H1 (cell line): ENCODE data around the gene NODAL. TPM values are rescaled to one million over a fixed set of nuclear protein-coding genes. Genes with fewer than 3 reads are reported as not detected.

ENCODE experiments used
- CTCF ChIA-PET: fragments of 300-600 bp; sonication (Branson Sonifier 250); formaldehyde crosslinking; loops from one replicate; lab custom pipeline; 2021; ENCODE audit not compliant: partially characterized antibody; lab: Charles Lee
- POLR2A ChIA-PET: fragments of 300-600 bp; sonication (Branson Sonifier 250); formaldehyde crosslinking; loops from one replicate; lab custom pipeline; 2021; ENCODE audit warnings: inconsistent platforms; ENCODE audit not compliant: partially characterized antibody; lab: Charles Lee
- DNase-seq, 2 experiments: peaks; one replicate each; pipeline versions ENCODE4 v3.0.0 to v3.0.0-alpha.2; 2010 to 2022; ENCODE audit warnings: low spot score in 2 of 2, low read depth in 1 of 2, mixed read lengths in 1 of 2
- FAIRE-seq: peaks from 2 replicates; lab custom pipeline; 2011; peaks lifted over from hg19 to GRCh38; lab: Jason Lieb, UNC
- H2AFZ ChIP-seq: 2 replicates; pipeline ENCODE4 v1.8.1; 2012; ENCODE audit warnings: low read length, inconsistent platforms
- H2AK5ac ChIP-seq: 2 replicates; pipeline ENCODE4 v1.6.1; 2013; ENCODE audit warnings: low read depth, low read length
- H2BK120ac ChIP-seq: replicated peaks from 2 replicates; pipeline ENCODE3; 2013; ENCODE audit warnings: low read depth, low read length, inconsistent platforms
- H2BK12ac ChIP-seq: 2 replicates; pipeline ENCODE4 v1.6.1; 2013; ENCODE audit warnings: low read depth, low read length
- H2BK15ac ChIP-seq: 2 replicates; pipeline ENCODE4 v1.6.1; 2013; ENCODE audit warnings: low read length
- H2BK20ac ChIP-seq: 2 replicates; pipeline ENCODE4 v1.6.1; 2013; ENCODE audit warnings: low read length
- H2BK5ac ChIP-seq: 2 replicates; pipeline ENCODE4 v1.6.1; 2013; ENCODE audit warnings: low read depth, low read length
- H3K14ac ChIP-seq: 2 replicates; pipeline ENCODE4 v1.6.1; 2013; ENCODE audit warnings: inconsistent platforms; ENCODE audit not compliant: insufficient read length
- H3K18ac ChIP-seq: 2 replicates; pipeline ENCODE4 v1.6.1; 2013; ENCODE audit warnings: low read length; ENCODE audit errors: extremely low read depth
- H3K23ac ChIP-seq: 2 replicates; pipeline ENCODE4 v1.6.1; 2013; ENCODE audit warnings: inconsistent platforms; ENCODE audit not compliant: insufficient read length
- H3K23me2 ChIP-seq: 2 replicates; pipeline ENCODE4 v1.6.1; 2013; ENCODE audit warnings: low read depth, low read length
- H3K27ac ChIP-seq: 2 replicates; pipeline ENCODE4 v1.6.1; 2011; ENCODE audit warnings: low read depth, low read length, inconsistent platforms
- H3K27me3 ChIP-seq, 4 experiments: replicated peaks in 1 of 4; 1 replicate in 1 of 4; 2 replicates in 3 of 4; pipeline versions ENCODE4 v1.6.1 to v1.8.1; 2011 to 2013; ENCODE audit warnings: low read length in 3 of 4, mild to moderate bottlenecking in 3 of 4, inconsistent platforms in 2 of 4, mixed read lengths in 2 of 4, moderate library complexity in 1 of 4; ENCODE audit not compliant: control insufficient read depth in 3 of 4, insufficient read depth in 3 of 4; ENCODE audit errors: extremely low read depth in 1 of 4
- H3K36me3 ChIP-seq, 4 experiments: 2 replicates each; pipeline versions ENCODE4 v1.6.1 to v1.8.1; 2011 to 2013; ENCODE audit warnings: mild to moderate bottlenecking in 4 of 4, low read length in 3 of 4, moderate library complexity in 2 of 4, control low read depth in 1 of 4, inconsistent platforms in 1 of 4; ENCODE audit not compliant: insufficient read depth in 4 of 4, control insufficient read depth in 2 of 4
- H3K4ac ChIP-seq: replicated peaks from 2 replicates; pipeline ENCODE3; 2013; ENCODE audit warnings: low read length, low read depth, mixed read lengths, inconsistent platforms; ENCODE audit not compliant: insufficient read length
- H3K4me1 ChIP-seq, 4 experiments: replicated peaks in 1 of 4; 1 replicate in 1 of 4; 2 replicates in 3 of 4; pipeline versions ENCODE4 v1.6.1 to v1.8.1; 2011 to 2013; ENCODE audit warnings: low read length in 3 of 4, inconsistent platforms in 2 of 4, mixed read lengths in 1 of 4; ENCODE audit not compliant: insufficient read depth in 4 of 4, control insufficient read depth in 3 of 4
- H3K4me2 ChIP-seq, 2 experiments: 2 replicates each; pipeline versions ENCODE4 v1.6.1 to v1.8.1; 2011 to 2013; ENCODE audit warnings: low read depth in 2 of 2, low read length in 2 of 2, control low read depth in 1 of 2, inconsistent platforms in 1 of 2, mild to moderate bottlenecking in 1 of 2; ENCODE audit not compliant: insufficient read depth in 1 of 2
- H3K4me3 ChIP-seq, 4 experiments: fragments of 200-600, 300-600 bp in 1 of 4; sonication (generic), shearing (Covaris generic), sonication (Bioruptor Twin) in 1 of 4; 2 replicates each; pipeline versions ENCODE4 v1.5.1 to v1.8.1; 2011 to 2016; ENCODE audit warnings: low read length in 4 of 4, low read depth in 3 of 4, control low read depth in 2 of 4, inconsistent platforms in 2 of 4, mild to moderate bottlenecking in 2 of 4, mixed read lengths in 1 of 4, moderate library complexity in 1 of 4; ENCODE audit not compliant: insufficient read depth in 2 of 4; ENCODE audit errors: extremely low read depth in 1 of 4
- H3K56ac ChIP-seq: replicated peaks from 2 replicates; pipeline ENCODE3; 2013; ENCODE audit warnings: low read depth, mild to moderate bottlenecking, mixed read lengths, low read length, inconsistent platforms; ENCODE audit not compliant: insufficient read length
- H3K79me1 ChIP-seq: 2 replicates; pipeline ENCODE4 v1.6.1; 2013; ENCODE audit warnings: low read depth, low read length, control low read depth
- H3K79me2 ChIP-seq, 2 experiments: 2 replicates each; pipeline versions ENCODE4 v1.6.1 to v1.8.1; 2012 to 2013; ENCODE audit warnings: low read length in 2 of 2, mild to moderate bottlenecking in 2 of 2, inconsistent platforms in 1 of 2; ENCODE audit not compliant: insufficient read depth in 2 of 2, control insufficient read depth in 1 of 2
- H3K9ac ChIP-seq, 4 experiments: replicated peaks in 1 of 4; 1 replicate in 1 of 4; 2 replicates in 3 of 4; pipeline versions ENCODE4 v1.6.1 to v1.8.1; 2011 to 2013; ENCODE audit warnings: low read depth in 3 of 4, low read length in 3 of 4, control low read depth in 2 of 4, mild to moderate bottlenecking in 2 of 4, moderate library complexity in 2 of 4, inconsistent platforms in 1 of 4; ENCODE audit errors: extremely low read depth in 1 of 4
- H3K9me3 ChIP-seq, 2 experiments: 2 replicates each; pipeline versions ENCODE4 v1.6.1 to v1.8.1; 2012 to 2013; ENCODE audit warnings: mild to moderate bottlenecking in 2 of 2, moderate library complexity in 2 of 2, control low read depth in 1 of 2, inconsistent platforms in 1 of 2, low read depth in 1 of 2, low read length in 1 of 2, mixed read lengths in 1 of 2; ENCODE audit not compliant: insufficient read depth in 2 of 2
- H4K20me1 ChIP-seq, 2 experiments: replicated peaks in 1 of 2; 2 replicates each; pipeline versions ENCODE3 to v1.8.1; 2011 to 2013; ENCODE audit warnings: inconsistent platforms in 2 of 2, low read length in 2 of 2, mild to moderate bottlenecking in 1 of 2; ENCODE audit not compliant: insufficient read depth in 2 of 2, control insufficient read depth in 1 of 2
- H4K5ac ChIP-seq: 2 replicates; pipeline ENCODE4 v1.6.1; 2013; ENCODE audit warnings: low read length, low read depth, mixed read lengths, inconsistent platforms; ENCODE audit not compliant: insufficient read length
- H4K8ac ChIP-seq: 2 replicates; pipeline ENCODE4 v1.8.0; 2013; ENCODE audit warnings: mild to moderate bottlenecking, moderate library complexity, low read length, inconsistent platforms; ENCODE audit not compliant: insufficient read depth; ENCODE audit errors: extremely low read depth
- H4K91ac ChIP-seq: replicated peaks from 2 replicates; pipeline ENCODE3; 2013; ENCODE audit warnings: low read length, mixed read lengths, inconsistent platforms; ENCODE audit not compliant: insufficient read length
- BCL11A ChIP-seq, 2 experiments: IDR thresholded peaks; one replicate each; pipeline ENCODE4 v1.6.1; 2011; ENCODE audit warnings: low read depth in 2 of 2, low read length in 2 of 2, mild to moderate bottlenecking in 2 of 2
- CBX5 ChIP-seq: fragments of 300-800, 300-1000 bp; sonication (generic); IDR thresholded peaks from 2 replicates; pipeline ENCODE4 v1.7.1; 2016; ENCODE audit warnings: antibody characterized with exemption, low read length, low read depth
- EP300 ChIP-seq, 2 experiments: IDR thresholded peaks; 1 replicate in 1 of 2; 2 replicates in 1 of 2; pipeline ENCODE4 v1.6.1; 2011 to 2012; ENCODE audit warnings: low read depth in 2 of 2, low read length in 2 of 2, mild to moderate bottlenecking in 2 of 2, borderline replicate concordance in 1 of 2, inconsistent platforms in 1 of 2, moderate library complexity in 1 of 2
- HDAC6 ChIP-seq: IDR thresholded peaks from one replicate; pipeline ENCODE4 v1.7.1; 2012; ENCODE audit warnings: low read depth, mild to moderate bottlenecking, inconsistent platforms, low read length, moderate library complexity
- MAX ChIP-seq: IDR thresholded peaks from 2 replicates; pipeline ENCODE4 v1.6.1; 2012; ENCODE audit warnings: inconsistent platforms
- NANOG ChIP-seq: IDR thresholded peaks from 2 replicates; pipeline ENCODE4 v1.6.1; 2011; ENCODE audit warnings: low read length, low read depth, mild to moderate bottlenecking, inconsistent platforms; ENCODE audit not compliant: insufficient read depth, poor library complexity, severe bottlenecking
- NRF1 ChIP-seq: IDR thresholded peaks from 2 replicates; pipeline ENCODE4 v1.6.1; 2011; ENCODE audit warnings: mild to moderate bottlenecking, low read depth, low read length, improper control_type of control experiment
- RBBP5 ChIP-seq: IDR thresholded peaks from 2 replicates; pipeline ENCODE4 v1.7.1; 2012; ENCODE audit warnings: low read depth, mild to moderate bottlenecking, inconsistent platforms, low read length, moderate library complexity, borderline replicate concordance
- RNF2 ChIP-seq: fragments of 200-900, 300-1000 bp; sonication (generic); IDR thresholded peaks from 2 replicates; pipeline ENCODE4 v1.7.1; 2016; ENCODE audit warnings: borderline replicate concordance, low read depth, mild to moderate bottlenecking, antibody characterized with exemption, low read length; ENCODE audit not compliant: poor library complexity, severe bottlenecking; ENCODE audit errors: missing control alignments
- SAP30 ChIP-seq: fragments of 300-600 bp; sonication (generic); IDR thresholded peaks from 2 replicates; pipeline ENCODE4 v1.7.1; 2012; ENCODE audit warnings: low read length, moderate library complexity, mild to moderate bottlenecking, inconsistent platforms; ENCODE audit not compliant: insufficient read depth, insufficient replicate concordance
- SP2 ChIP-seq: IDR thresholded peaks from 2 replicates; pipeline ENCODE4 v1.6.1; 2012; ENCODE audit warnings: mild to moderate bottlenecking, low read length, inconsistent platforms
- SUZ12 ChIP-seq: fragments of 200-600 bp; sonication (generic); IDR thresholded peaks from 2 replicates; pipeline ENCODE4 v1.6.1; 2012; ENCODE audit warnings: mild to moderate bottlenecking, inconsistent platforms, low read length, moderate library complexity, mixed read lengths
- WGBS, 2 experiments: shearing (Covaris generic) in 1 of 2; methylation state at CpG; one replicate each; pipeline versions ENCODE4 v1.1.6 to v1.1.7; 2013 to 2015; ENCODE audit warnings: low lambda C conversion rate in 2 of 2, mixed read lengths in 2 of 2, inconsistent platforms in 1 of 2, low coverage in 1 of 2, missing lambda C conversion rate in 1 of 2; ENCODE audit not compliant: insufficient replicate concordance in 2 of 2, insufficient coverage in 1 of 2, insufficient read length in 1 of 2; ENCODE audit errors: extremely low coverage in 1 of 2, missing lambda C conversion rate in 1 of 2; 5-methylcytosine and 5-hydroxymethylcytosine counted together
- polyA plus RNA-seq, 7 experiments: library from polyadenylated mRNA; depleted of rRNA in 3 of 7; stranded (reverse) in 5 of 7; unstranded in 2 of 7; fragments of >200 nt in 5 of 7; fragments of 200-250 nt in 2 of 7; gene quantifications; 1 replicate in 5 of 7; 2 replicates in 1 of 7; 4 replicates in 1 of 7; pipeline versions ENCODE4 v1.2.1 to v1.2.3, GENCODE V29; 2011 to 2013; ENCODE audit warnings: missing spikeins in 2 of 7, mixed read lengths in 2 of 7
- total RNA-seq: library from RNA; stranded (reverse); fragmentation: NEBNext Ultra II Directional; extraction: Animal tissue kit (Norgen Biotek cat#: 25700); gene quantifications from 2 replicates; pipeline ENCODE4 v1.2.1, GENCODE V29; 2021

The NODAL gene
- total and polyA plus RNA-seq, 2 of the 8 experiments (the other 6 are each of a cell fraction or from before 2014, with no cell fraction given) = 2.0 to 7.3 TPM

GRCh38 chr10:70417568-70417967 lies 23.9 kb downstream of the NODAL start:
- H4K5ac ChIP-seq = no peak overlapping the region
- no peaks in the 10 kb centered on the region for H3K9me3 ChIP-seq
- H3K4me3 ChIP-seq = no peak overlapping the region
- H2BK12ac ChIP-seq = no peak overlapping the region
- H3K14ac ChIP-seq = no peak overlapping the region
- no peak overlapping the region for H2BK15ac ChIP-seq
- FAIRE-seq = no peak
- H2BK120ac ChIP-seq = no peak overlapping the region
- no peaks in the 10 kb centered on the region for H3K23me2 ChIP-seq
- no peak overlapping the region for H2BK5ac ChIP-seq
- ChIA-PET CTCF (interaction anchor here (1.5 kb wide), 1 partner anchor 43 kb away, joined by 5 read pairs; no protein-coding TSS in a partner anchor), POLR2A (interaction anchor here (1.0 to 2.3 kb wide), 6 partner anchors 9 to 24 kb away, joined by 4 to 8 read pairs (median 7); partner anchors contain the start of gene NODAL)
- H3K36me3 ChIP-seq = peaks cover 2 to 25% (median 18%) of the 10 kb centered on the region in 4 experiments; a peak in 7 of 8 replicates
- H2AK5ac ChIP-seq = no peak overlapping the region
- no peak overlapping the region for H3K9ac ChIP-seq
- no peak overlapping the region for H2AFZ ChIP-seq
- H3K79me2 ChIP-seq = peaks cover 0 to 38% of the 10 kb centered on the region in 2 experiments; a peak in 3 of 4 replicates
- no peak overlapping the region for H3K4me2 ChIP-seq
- no peak for DNase-seq
- no peak overlapping the region for H3K4ac ChIP-seq
- H3K27me3 ChIP-seq = no peaks in the 10 kb centered on the region
- no peak overlapping the region for H3K27ac ChIP-seq
- H3K79me1 ChIP-seq = peaks cover 2% of the 10 kb centered on the region; the same call in 1 of the 2 replicates
- H4K91ac ChIP-seq = no peak overlapping the region
- no peak overlapping the region for H3K56ac ChIP-seq
- H2BK20ac ChIP-seq = no peak overlapping the region
- 89% methylated on average over 1 of the region's 1 CpG; no CpG with 5 or more reads in 1 of the 2 experiments for WGBS, 2 experiments
- no peaks in the 10 kb centered on the region for H3K4me1 ChIP-seq
- no peak for TF ChIP-seq SAP30
- no peak for TF ChIP-seq EP300 (IDR thresholded peaks at IDR 0.05; ENCODE audit: borderline replicate concordance in 1 of 2, low read depth in 2 of 2, low read length in 2 of 2)
- TF ChIP-seq NANOG = no peak
- no peak for TF ChIP-seq MAX
- TF ChIP-seq HDAC6 = no peak
- TF ChIP-seq SP2 = no peak
- TF ChIP-seq RNF2 = no peak
- TF ChIP-seq BCL11A (IDR thresholded peaks at IDR 0.05; ENCODE audit: low read depth in 2 of 2, low read length in 2 of 2) = no peak
- TF ChIP-seq SUZ12 = no peak
- TF ChIP-seq CBX5 = no peak
- no peak for TF ChIP-seq RBBP5
- no peak for TF ChIP-seq NRF1
- H4K8ac ChIP-seq = no peak overlapping the region
- peaks cover 3 to 8% of the 10 kb centered on the region in 2 experiments for H4K20me1 ChIP-seq
- no peak overlapping the region for H3K23ac ChIP-seq
- no peak overlapping the region for H3K18ac ChIP-seq
